Effector memory CD8-positive, alpha-beta T cell (primary cell): ENCODE measurements around the gene CDK6.

Experiments used
- ATAC-seq: fragments of 150-1000 bp; cut with Tn5 transposase; replicated peaks from 2 replicates; pipeline ENCODE4 v1.10.0; 2021; ENCODE audit warnings: mild to moderate bottlenecking, moderate library complexity
- DNase-seq, 3 experiments: peaks; one replicate each; pipeline ENCODE4 v3.0.0; 2021
- H3K27ac Mint-ChIP-seq, 2 donors: one replicate each; pipeline ENCODE4 v1.8.0; 2022; ENCODE audit warnings: mild to moderate bottlenecking in 2 of 2, mixed read lengths in 2 of 2, moderate library complexity in 2 of 2
- H3K27me3 Mint-ChIP-seq, 2 donors: one replicate each; pipeline ENCODE4 v1.8.0; 2022; ENCODE audit warnings: mixed read lengths in 2 of 2
- H3K36me3 Mint-ChIP-seq: one replicate; pipeline ENCODE4 v1.8.0; 2022; ENCODE audit warnings: mild to moderate bottlenecking, moderate library complexity, mixed read lengths; ENCODE audit not compliant: insufficient read depth
- H3K4me1 Mint-ChIP-seq, 2 donors: one replicate each; pipeline ENCODE4 v1.8.0; 2022; ENCODE audit warnings: low read depth in 2 of 2, mixed read lengths in 2 of 2
- H3K4me3 Mint-ChIP-seq, 2 donors: one replicate each; pipeline ENCODE4 v1.8.0; 2022; ENCODE audit warnings: mild to moderate bottlenecking in 2 of 2, mixed read lengths in 2 of 2, moderate library complexity in 2 of 2
- H3K9me3 Mint-ChIP-seq, 2 donors: one replicate each; pipeline ENCODE4 v1.8.0; 2022; ENCODE audit warnings: mixed read lengths in 2 of 2

CDK6 gene

DNA sequence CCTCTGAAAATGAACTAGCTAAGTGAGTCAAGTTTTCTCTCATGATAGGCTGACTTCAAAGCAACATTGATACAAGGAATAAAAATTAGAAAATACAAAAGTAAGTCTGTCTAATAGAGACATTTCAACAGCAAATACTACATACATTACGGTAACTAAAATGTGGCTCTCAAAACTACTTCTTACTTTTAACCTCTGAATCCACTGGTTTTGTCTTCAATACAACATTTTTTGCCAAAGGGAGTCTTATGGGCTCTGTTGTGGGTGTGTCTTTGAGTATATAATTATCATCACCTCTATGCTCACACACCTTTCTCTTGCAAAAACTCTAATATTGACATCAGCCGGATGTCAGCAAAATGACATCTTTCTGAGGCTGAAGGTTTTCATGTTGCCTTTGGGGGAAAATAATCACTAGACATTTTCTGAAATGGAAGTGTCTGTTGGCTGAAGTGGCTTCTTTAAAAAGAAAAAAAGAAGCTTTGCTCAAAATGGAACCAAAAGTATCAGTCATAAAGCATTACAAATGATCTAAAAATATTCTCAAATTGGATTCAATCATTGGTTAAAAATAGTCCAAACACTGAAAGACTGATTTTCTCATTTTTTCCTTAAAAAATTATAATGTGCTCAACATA, 204.4 kb downstream of the CDK6 start:
- peaks cover 21 to 38% of the 10 kb centered on the region in 2 donors for H3K4me1 Mint-ChIP-seq
- H3K27ac Mint-ChIP-seq = peak overlapping the region in 1 of 2 donors; percentile 29
- H3K36me3 Mint-ChIP-seq = peaks cover 4% of the 10 kb centered on the region
- no peak overlapping the region for H3K4me3 Mint-ChIP-seq
- DNase-seq (no peak), ATAC-seq (no peak)
- no peaks in the 10 kb centered on the region for H3K27me3 Mint-ChIP-seq
- H3K9me3 Mint-ChIP-seq = peaks cover 2 to 7% of the 10 kb centered on the region in 2 donors

DNA sequence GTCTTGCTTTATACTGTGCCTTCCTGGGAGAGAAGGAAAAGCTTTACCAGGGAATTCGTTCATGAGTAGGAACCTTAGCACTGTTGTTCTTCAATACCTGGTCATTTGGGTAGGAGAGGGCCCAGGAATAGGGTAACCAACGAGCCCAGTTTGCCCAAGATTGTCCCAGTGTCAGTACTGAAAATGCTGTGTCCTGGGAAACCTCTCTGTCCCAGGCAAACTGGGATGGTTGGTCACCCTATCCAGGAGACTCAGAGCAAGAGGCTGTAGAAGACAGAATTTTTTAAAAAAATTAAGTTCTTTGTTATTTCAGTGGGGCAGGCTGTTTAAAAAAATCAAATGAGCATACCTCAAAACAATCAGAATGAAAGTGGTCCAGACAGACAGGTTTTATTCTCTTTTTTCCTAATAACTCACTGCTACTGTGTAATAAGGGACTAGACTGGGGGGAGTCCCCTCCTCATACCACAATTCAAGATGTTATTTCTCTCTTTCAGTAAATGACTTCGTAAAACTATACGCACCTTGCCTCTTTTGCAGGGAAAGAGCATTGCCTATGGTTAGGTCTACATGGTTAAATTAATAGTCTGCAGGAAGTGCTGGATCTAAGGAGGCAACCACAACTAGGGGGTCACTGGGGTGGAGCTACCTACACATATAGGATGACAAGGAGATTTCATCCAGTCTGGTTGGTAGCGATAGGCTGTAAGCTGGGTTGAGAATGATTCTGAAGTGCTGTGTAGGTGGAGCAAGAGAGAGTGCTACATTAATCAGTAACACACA, 205.1 kb downstream of the CDK6 start:
- Mint-ChIP-seq H3K9me3 (peaks cover 2 to 7% of the 10 kb centered on the region in 2 donors), H3K4me3 (no peak overlapping the region), H3K36me3 (peaks cover 4% of the 10 kb centered on the region), H3K27ac (peak overlapping the region in 1 of 2 donors; percentile 29), H3K4me1 (peaks cover 25 to 42% of the 10 kb centered on the region in 2 donors), H3K27me3 (no peaks in the 10 kb centered on the region)
- no peak for DNase-seq
- ATAC-seq = peak; percentile 20

DNA sequence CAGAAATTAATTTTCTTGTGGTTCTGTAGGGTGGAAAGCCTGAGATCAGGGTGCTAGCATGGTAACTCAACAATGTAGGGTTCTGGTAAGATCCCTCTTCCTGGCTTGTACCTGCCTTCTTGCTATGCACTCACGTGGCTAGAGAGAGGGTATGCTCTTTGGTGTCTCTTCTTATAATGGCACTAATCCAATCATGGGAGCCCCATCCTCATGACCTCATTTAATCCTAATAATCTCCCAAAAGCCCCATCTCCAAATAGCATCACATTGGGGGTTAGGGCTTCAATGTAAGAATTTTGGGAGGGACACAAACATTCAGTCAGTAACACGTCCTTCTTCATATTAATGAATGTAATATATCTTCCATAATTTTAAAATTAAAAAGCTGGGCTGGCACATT, 206.6 kb downstream of the CDK6 start:
- DNase-seq = no peak
- no peak overlapping the region for H3K27ac Mint-ChIP-seq
- H3K27me3 Mint-ChIP-seq = no peaks in the 10 kb centered on the region
- peaks cover 30 to 46% of the 10 kb centered on the region in 2 donors for H3K4me1 Mint-ChIP-seq
- ATAC-seq = no peak
- H3K4me3 Mint-ChIP-seq = no peak overlapping the region
- peaks cover 2 to 7% of the 10 kb centered on the region in 2 donors for H3K9me3 Mint-ChIP-seq
- H3K36me3 Mint-ChIP-seq = peaks cover 4% of the 10 kb centered on the region

DNA sequence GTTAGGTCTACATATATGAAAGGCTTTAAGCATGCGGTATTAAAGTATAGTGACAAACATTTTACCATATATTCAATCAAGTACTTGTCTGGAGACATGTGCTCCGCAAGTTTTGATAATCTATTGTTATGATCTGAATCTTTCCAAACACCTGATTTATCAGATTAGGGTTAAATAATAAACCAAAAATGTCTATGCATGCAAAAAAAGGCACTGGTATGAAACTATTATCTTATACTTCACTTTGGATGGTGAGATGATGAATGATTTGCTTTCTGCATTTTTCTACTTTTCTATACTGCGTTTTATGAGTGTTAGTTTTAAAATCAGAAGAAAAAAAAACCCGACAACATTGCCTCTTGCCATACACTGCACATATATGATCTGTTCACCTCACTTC, 208.4 kb downstream of the CDK6 start:
- Mint-ChIP-seq H3K4me1 (peaks cover 21 to 32% of the 10 kb centered on the region in 2 donors), H3K4me3 (no peak overlapping the region), H3K27ac (no peak overlapping the region), H3K27me3 (no peaks in the 10 kb centered on the region), H3K9me3 (peaks cover 2 to 7% of the 10 kb centered on the region in 2 donors), H3K36me3 (no peaks in the 10 kb centered on the region)
- DNase-seq = no peak
- ATAC-seq = no peak

DNA sequence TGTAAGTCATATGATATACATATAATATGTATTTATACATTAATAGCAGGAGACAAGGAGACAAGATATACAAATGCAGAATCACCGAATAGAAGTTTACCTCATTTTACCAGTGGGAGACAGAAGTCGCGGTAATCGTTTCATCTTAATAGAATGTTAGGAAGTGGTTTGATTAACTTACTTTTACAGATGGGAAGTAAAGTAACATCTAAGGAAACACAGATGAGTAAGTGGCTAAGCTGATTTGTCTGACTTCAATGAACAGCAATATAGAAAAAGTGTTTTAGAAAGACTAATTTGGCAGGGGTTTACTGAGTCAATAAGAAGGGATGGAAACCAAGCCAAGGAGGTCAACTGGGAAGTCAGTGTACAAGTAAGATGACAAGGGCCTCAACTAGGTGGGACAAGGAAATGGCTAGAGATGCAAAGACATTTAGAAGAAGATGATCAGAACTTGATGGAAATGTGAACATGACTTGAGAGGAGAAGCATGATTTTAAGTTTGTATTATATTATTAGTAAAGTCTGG, 210.0 kb downstream of the CDK6 start:
- H3K27me3 Mint-ChIP-seq = no peaks in the 10 kb centered on the region
- peaks cover 2 to 7% of the 10 kb centered on the region in 2 donors for H3K9me3 Mint-ChIP-seq
- H3K36me3 Mint-ChIP-seq = no peaks in the 10 kb centered on the region
- no peak overlapping the region for H3K4me3 Mint-ChIP-seq
- ATAC-seq (no peak), DNase-seq (no peak)
- peak overlapping the region; percentile 56 to 76 for H3K27ac Mint-ChIP-seq
- peaks cover 17 to 23% of the 10 kb centered on the region in 2 donors for H3K4me1 Mint-ChIP-seq

DNA sequence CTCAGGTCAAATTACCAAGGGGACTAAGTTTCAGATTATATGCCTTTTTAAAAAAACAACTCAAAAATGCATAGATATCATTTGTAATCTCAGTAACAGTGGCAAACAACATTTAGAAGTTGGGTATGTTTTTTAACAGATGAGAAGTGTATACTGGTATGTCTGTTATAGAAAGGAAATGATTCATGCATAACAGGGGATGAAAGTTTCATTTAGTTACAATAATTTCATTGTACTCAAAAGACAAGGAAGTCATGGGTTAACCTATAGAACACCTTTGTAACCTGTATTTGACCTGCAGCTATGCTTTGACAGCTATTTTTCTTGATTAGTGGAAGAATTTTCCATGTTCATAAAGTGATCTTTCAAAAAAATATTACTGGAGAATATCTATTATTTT, 210.8 kb downstream of the CDK6 start:
- Mint-ChIP-seq H3K4me1 (peaks cover 20 to 27% of the 10 kb centered on the region in 2 donors), H3K9me3 (peaks cover 2 to 7% of the 10 kb centered on the region in 2 donors), H3K27ac (peak overlapping the region; percentile 76 to 79), H3K27me3 (no peaks in the 10 kb centered on the region), H3K36me3 (peaks cover 3% of the 10 kb centered on the region), H3K4me3 (no peak overlapping the region)
- ATAC-seq = peak; percentile 42
- DNase-seq = no peak

DNA sequence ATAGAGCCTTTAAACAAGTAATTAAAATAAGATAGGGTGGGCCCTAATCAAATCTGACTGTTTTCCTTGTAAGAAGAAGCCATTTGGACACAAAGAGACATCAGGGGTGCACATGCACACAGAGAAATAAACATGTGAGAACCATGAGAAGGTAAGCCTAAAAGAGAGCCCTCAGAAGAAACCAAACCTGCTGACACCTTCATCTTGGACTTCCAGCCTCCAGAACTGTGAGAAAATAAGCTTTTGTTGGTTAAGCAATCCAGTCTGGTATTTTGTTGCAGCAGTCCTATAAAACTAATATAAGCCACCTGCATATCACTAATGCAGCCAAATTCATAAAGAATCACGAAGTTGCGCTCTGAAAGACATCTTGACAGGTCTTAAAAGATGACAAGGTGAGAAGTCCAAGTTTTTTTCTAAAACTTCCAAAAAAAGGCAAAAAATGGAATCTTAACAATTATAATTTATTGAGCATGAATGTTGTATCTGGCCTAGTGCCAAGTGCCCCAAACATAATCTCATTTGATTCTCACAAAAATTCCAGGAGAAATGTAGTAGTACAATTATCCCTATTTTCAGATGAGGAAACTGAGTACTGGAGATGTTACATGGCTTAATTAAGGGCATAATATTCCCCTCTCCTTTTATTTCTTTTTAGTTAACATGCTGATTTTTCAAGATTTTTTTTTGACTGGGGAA, 211.9 kb downstream of the CDK6 start:
- peaks cover 20 to 27% of the 10 kb centered on the region in 2 donors for H3K4me1 Mint-ChIP-seq
- ATAC-seq = no peak
- no peaks in the 10 kb centered on the region for H3K27me3 Mint-ChIP-seq
- peaks cover 3% of the 10 kb centered on the region for H3K36me3 Mint-ChIP-seq
- H3K4me3 Mint-ChIP-seq = no peak overlapping the region
- DNase-seq = no peak
- H3K9me3 Mint-ChIP-seq = no peaks in the 10 kb centered on the region
- H3K27ac Mint-ChIP-seq = peak overlapping the region; percentile 76 to 79

DNA sequence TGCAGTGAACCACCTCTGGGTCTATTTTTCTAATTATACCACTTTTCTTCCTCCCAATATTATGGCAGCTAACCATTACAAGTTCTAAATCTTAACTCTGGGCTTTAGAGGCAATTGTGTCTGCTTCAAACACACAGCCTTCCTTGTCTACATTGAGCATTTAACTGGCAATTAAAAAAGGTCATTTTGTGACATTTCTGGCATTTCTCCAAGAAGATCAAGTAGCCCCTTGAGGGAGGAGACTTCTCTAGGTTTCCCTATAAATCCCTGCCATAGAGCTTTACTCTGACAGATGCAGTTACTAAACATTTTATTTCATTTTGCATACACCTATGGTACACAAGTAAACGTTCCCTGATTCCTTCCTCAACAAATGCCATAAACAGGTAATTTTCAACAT, 212.8 kb downstream of the CDK6 start:
- H3K27me3 Mint-ChIP-seq = no peaks in the 10 kb centered on the region
- H3K27ac Mint-ChIP-seq = no peak overlapping the region
- H3K4me1 Mint-ChIP-seq = peaks cover 20 to 27% of the 10 kb centered on the region in 2 donors
- DNase-seq (no peak), ATAC-seq (no peak)
- no peaks in the 10 kb centered on the region for H3K9me3 Mint-ChIP-seq
- peaks cover 3% of the 10 kb centered on the region for H3K36me3 Mint-ChIP-seq
- no peak overlapping the region for H3K4me3 Mint-ChIP-seq

DNA sequence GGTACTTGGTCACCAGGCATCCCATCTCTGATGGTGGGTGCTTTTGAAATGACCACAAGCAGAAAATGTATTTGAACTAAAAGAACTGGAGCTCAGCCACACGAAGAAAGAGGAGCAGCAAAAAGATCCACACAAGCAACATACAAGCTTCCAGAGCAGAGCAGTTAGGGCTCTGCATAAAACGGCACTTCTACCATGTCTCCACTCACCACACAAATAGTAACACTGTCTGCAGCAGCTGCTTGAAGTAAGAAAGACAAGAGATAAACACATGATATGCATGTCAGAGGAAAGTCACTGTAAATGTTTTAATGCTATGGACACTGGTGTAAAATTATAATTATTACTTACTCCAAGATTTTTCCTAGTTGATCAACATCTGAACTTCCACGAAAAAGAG, 213.7 kb downstream of the CDK6 start:
- ATAC-seq (no peak), DNase-seq (no peak)
- peaks cover 4% of the 10 kb centered on the region for H3K36me3 Mint-ChIP-seq
- peaks cover 20 to 27% of the 10 kb centered on the region in 2 donors for H3K4me1 Mint-ChIP-seq
- no peak overlapping the region for H3K4me3 Mint-ChIP-seq
- H3K27ac Mint-ChIP-seq = peak overlapping the region in 1 of 2 donors; percentile 55
- H3K9me3 Mint-ChIP-seq = no peaks in the 10 kb centered on the region
- no peaks in the 10 kb centered on the region for H3K27me3 Mint-ChIP-seq

DNA sequence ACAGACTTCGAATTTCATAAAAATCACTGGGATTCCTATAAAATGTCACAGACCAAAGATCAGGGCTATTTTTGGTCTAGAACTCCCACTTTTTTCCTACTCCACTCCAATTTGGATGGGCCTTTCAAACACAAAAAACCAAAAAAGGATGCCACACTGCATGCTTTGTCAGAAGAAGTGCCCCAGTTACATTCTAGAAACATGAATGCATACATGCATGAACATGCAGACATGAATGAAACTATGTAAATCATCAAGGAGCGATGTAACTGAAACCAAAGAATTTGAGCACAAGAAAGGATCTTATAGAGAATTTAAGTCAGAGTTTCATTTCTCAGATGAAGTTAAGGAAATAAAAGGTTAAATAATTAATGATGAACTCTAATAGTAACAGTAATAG, 214.3 kb downstream of the CDK6 start:
- no peak overlapping the region for H3K4me3 Mint-ChIP-seq
- peaks cover 17 to 27% of the 10 kb centered on the region in 2 donors for H3K4me1 Mint-ChIP-seq
- ATAC-seq = no peak
- no peak for DNase-seq
- peaks cover 11% of the 10 kb centered on the region for H3K36me3 Mint-ChIP-seq
- peak overlapping the region; percentile 55 to 89 for H3K27ac Mint-ChIP-seq
- H3K9me3 Mint-ChIP-seq = no peaks in the 10 kb centered on the region
- no peaks in the 10 kb centered on the region for H3K27me3 Mint-ChIP-seq

DNA sequence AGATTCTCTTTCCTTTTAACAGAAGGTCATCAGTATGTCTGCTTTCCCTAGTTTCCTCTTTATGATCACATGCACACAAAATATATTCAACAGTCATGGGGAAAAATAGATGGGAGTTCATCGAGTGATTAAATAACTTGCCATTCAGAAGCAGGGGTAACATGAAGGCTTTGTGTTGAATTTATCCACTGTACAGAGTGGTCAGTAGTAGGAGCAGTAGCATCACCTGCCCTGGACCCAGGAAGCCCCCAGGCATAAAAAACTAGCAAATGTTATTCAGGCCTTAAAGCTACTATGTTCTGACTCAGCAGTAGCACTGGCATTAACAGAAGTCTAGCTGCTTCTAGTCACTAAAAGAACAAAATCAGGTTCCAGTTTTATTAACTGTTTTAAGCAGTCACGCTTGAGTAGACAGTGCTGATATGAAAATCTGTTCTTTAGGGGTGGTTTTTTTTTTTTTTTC, 214.8 kb downstream of the CDK6 start:
- H3K4me3 Mint-ChIP-seq = no peak overlapping the region
- ATAC-seq = no peak
- no peaks in the 10 kb centered on the region for H3K9me3 Mint-ChIP-seq
- peaks cover 17 to 26% of the 10 kb centered on the region in 2 donors for H3K4me1 Mint-ChIP-seq
- no peak for DNase-seq
- H3K36me3 Mint-ChIP-seq = peaks cover 13% of the 10 kb centered on the region
- H3K27ac Mint-ChIP-seq = peak overlapping the region; percentile 74 to 89
- H3K27me3 Mint-ChIP-seq = no peaks in the 10 kb centered on the region

DNA sequence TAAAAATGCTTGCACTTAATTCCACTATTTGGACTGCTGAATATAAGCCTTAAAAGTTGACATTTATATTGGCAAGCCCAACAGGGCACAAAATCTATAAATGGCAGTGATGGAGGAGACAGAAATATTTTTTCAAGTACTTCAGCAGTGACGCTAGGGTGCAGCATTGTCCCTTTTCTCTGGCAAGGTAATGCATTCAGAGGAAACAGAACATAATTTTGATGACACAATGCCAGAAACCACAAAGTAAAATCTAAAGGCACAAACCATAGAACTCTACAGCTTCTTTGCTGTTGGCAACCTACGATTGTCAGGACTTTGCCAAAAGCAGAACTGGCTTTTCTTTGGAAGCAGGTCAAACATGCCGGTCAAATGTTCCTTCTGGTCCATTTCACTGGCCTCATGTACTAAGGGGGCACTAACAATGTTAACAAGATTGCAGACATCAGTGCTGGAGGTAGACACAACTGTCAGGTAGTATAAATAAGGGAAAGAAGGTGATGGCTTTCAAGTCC, 215.3 kb downstream of the CDK6 start:
- peak; percentile 72 to 75 (median 73) for DNase-seq
- H3K36me3 Mint-ChIP-seq = peaks cover 18% of the 10 kb centered on the region
- peak; percentile 94 for ATAC-seq
- H3K27ac Mint-ChIP-seq = peak overlapping the region; percentile 74 to 89
- H3K4me1 Mint-ChIP-seq = peaks cover 13 to 26% of the 10 kb centered on the region in 2 donors
- no peaks in the 10 kb centered on the region for H3K9me3 Mint-ChIP-seq
- peak overlapping the region; percentile 23 to 43 for H3K4me3 Mint-ChIP-seq
- H3K27me3 Mint-ChIP-seq = no peaks in the 10 kb centered on the region

DNA sequence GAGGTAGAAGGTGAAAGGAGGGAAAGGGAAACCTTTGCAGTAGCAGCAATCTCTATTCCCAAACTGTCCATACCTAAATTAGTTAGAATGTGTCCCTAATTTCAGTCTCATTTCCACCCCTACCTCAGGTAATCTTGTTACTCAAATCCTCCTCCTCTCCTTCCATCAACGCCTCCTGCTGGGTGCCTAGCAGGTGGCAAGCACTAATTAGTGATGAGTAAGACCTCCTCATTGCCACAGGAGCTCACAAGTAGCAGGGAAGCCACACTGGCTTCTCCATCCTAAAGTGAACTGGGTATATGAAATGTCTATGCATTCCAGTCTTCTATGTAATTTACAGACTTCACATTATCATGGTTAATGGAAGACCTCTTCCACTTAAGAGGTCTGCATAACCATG, 220.5 kb downstream of the CDK6 start:
- Mint-ChIP-seq H3K4me3 (no peak overlapping the region), H3K4me1 (peaks cover 0 to 8% of the 10 kb centered on the region in 2 donors), H3K27me3 (no peaks in the 10 kb centered on the region), H3K9me3 (no peaks in the 10 kb centered on the region), H3K36me3 (peaks cover 21% of the 10 kb centered on the region), H3K27ac (peak overlapping the region in 1 of 2 donors; percentile 17)
- DNase-seq (no peak), ATAC-seq (no peak)
